T-helper 1 cell treated with Interleukin-12 subunit alpha and Interleukin-12 subunit beta and Interleukin-4 antibody, amounts not matched to agents 30 μg/mL and 1 μg/mL, for 36 hours (primary cell): Measurements from ENCODE around the gene PMVK.

Source experiments
- H3K27ac Mint-ChIP-seq: one replicate; pipeline ENCODE4 v1.8.0; 2021; ENCODE audit warnings: mild to moderate bottlenecking, mixed read lengths
- H3K27me3 Mint-ChIP-seq: one replicate; pipeline ENCODE4 v1.8.0; 2021; ENCODE audit warnings: low read depth, mixed read lengths
- H3K36me3 Mint-ChIP-seq: one replicate; pipeline ENCODE4 v1.8.0; 2021; ENCODE audit warnings: low read depth, mixed read lengths
- H3K4me1 Mint-ChIP-seq: one replicate; pipeline ENCODE4 v1.8.0; 2021; ENCODE audit warnings: low read depth, mixed read lengths
- H3K4me3 Mint-ChIP-seq: one replicate; pipeline ENCODE4 v1.8.0; 2021; ENCODE audit warnings: mild to moderate bottlenecking, moderate library complexity, mixed read lengths
- H3K9me3 Mint-ChIP-seq: one replicate; pipeline ENCODE4 v1.8.0; 2021; ENCODE audit warnings: mixed read lengths

Gene PMVK

GRCh38 chr1:154896771-154897286 lies 39.7 kb downstream of the PMVK start:
- no peak overlapping the region for H3K27ac Mint-ChIP-seq
- H3K4me3 Mint-ChIP-seq = no peak overlapping the region
- H3K4me1 Mint-ChIP-seq = no peaks in the 10 kb centered on the region
- H3K9me3 Mint-ChIP-seq = peaks cover 4% of the 10 kb centered on the region
- H3K36me3 Mint-ChIP-seq = no peaks in the 10 kb centered on the region
- no peaks in the 10 kb centered on the region for H3K27me3 Mint-ChIP-seq

GRCh38 chr1:154895798-154896197 lies 40.7 kb downstream of the PMVK start:
- no peaks in the 10 kb centered on the region for H3K27me3 Mint-ChIP-seq
- no peak overlapping the region for H3K4me3 Mint-ChIP-seq
- H3K9me3 Mint-ChIP-seq = peaks cover 4% of the 10 kb centered on the region
- H3K27ac Mint-ChIP-seq = no peak overlapping the region
- no peaks in the 10 kb centered on the region for H3K36me3 Mint-ChIP-seq
- H3K4me1 Mint-ChIP-seq = no peaks in the 10 kb centered on the region

GRCh38 chr1:154891452-154891851 lies 45.1 kb downstream of the PMVK start:
- no peak overlapping the region for H3K4me3 Mint-ChIP-seq
- peaks cover 4% of the 10 kb centered on the region for H3K9me3 Mint-ChIP-seq
- no peak overlapping the region for H3K27ac Mint-ChIP-seq
- no peaks in the 10 kb centered on the region for H3K27me3 Mint-ChIP-seq
- H3K4me1 Mint-ChIP-seq = peaks cover 9% of the 10 kb centered on the region
- no peaks in the 10 kb centered on the region for H3K36me3 Mint-ChIP-seq

GRCh38 chr1:154888757-154889156 lies 47.8 kb downstream of the PMVK start:
- H3K27ac Mint-ChIP-seq = no peak overlapping the region
- H3K4me1 Mint-ChIP-seq = peaks cover 23% of the 10 kb centered on the region
- H3K4me3 Mint-ChIP-seq = no peak overlapping the region
- H3K36me3 Mint-ChIP-seq = no peaks in the 10 kb centered on the region
- H3K27me3 Mint-ChIP-seq = no peaks in the 10 kb centered on the region
- peaks cover 4% of the 10 kb centered on the region for H3K9me3 Mint-ChIP-seq

- Mint-ChIP-seq H3K4me1 (peaks cover 23% of the 10 kb centered on the region), H3K9me3 (no peaks in the 10 kb centered on the region), H3K27ac (peak overlapping the region; percentile 50), H3K27me3 (no peaks in the 10 kb centered on the region), H3K36me3 (no peaks in the 10 kb centered on the region), H3K4me3 (peak overlapping the region; percentile 47)
These were observed 50.1 kb downstream of the PMVK start for GRCh38 chr1:154886281-154887015.

- Mint-ChIP-seq H3K4me3 (no peak overlapping the region), H3K27ac (no peak overlapping the region), H3K27me3 (no peaks in the 10 kb centered on the region), H3K9me3 (no peaks in the 10 kb centered on the region), H3K4me1 (peaks cover 23% of the 10 kb centered on the region), H3K36me3 (no peaks in the 10 kb centered on the region)
These were observed 51.4 kb downstream of the PMVK start for GRCh38 chr1:154884869-154885701.

GRCh38 chr1:154883919-154884868 lies 52.3 kb downstream of the PMVK start:
- Mint-ChIP-seq H3K4me1 (peaks cover 25% of the 10 kb centered on the region), H3K36me3 (no peaks in the 10 kb centered on the region), H3K4me3 (no peak overlapping the region), H3K9me3 (no peaks in the 10 kb centered on the region), H3K27ac (no peak overlapping the region), H3K27me3 (no peaks in the 10 kb centered on the region)

- Mint-ChIP-seq H3K4me3 (no peak overlapping the region), H3K27me3 (no peaks in the 10 kb centered on the region), H3K36me3 (no peaks in the 10 kb centered on the region), H3K4me1 (peaks cover 20% of the 10 kb centered on the region), H3K27ac (no peak overlapping the region), H3K9me3 (no peaks in the 10 kb centered on the region)
These were observed 54.5 kb downstream of the PMVK start for GRCh38 chr1:154881820-154882535.

GRCh38 chr1:154880671-154881070 lies 55.8 kb downstream of the PMVK start:
- no peak overlapping the region for H3K27ac Mint-ChIP-seq
- no peaks in the 10 kb centered on the region for H3K27me3 Mint-ChIP-seq
- H3K4me1 Mint-ChIP-seq = peaks cover 8% of the 10 kb centered on the region
- no peaks in the 10 kb centered on the region for H3K36me3 Mint-ChIP-seq
- H3K4me3 Mint-ChIP-seq = no peak overlapping the region
- H3K9me3 Mint-ChIP-seq = no peaks in the 10 kb centered on the region

- H3K9me3 Mint-ChIP-seq = no peaks in the 10 kb centered on the region
- peaks cover 7% of the 10 kb centered on the region for H3K4me1 Mint-ChIP-seq
- no peaks in the 10 kb centered on the region for H3K36me3 Mint-ChIP-seq
- H3K4me3 Mint-ChIP-seq = no peak overlapping the region
- no peak overlapping the region for H3K27ac Mint-ChIP-seq
- no peaks in the 10 kb centered on the region for H3K27me3 Mint-ChIP-seq
These were observed 57.5 kb downstream of the PMVK start for GRCh38 chr1:154879038-154879421.

- Mint-ChIP-seq H3K27ac (no peak overlapping the region), H3K4me3 (no peak overlapping the region), H3K4me1 (peaks cover 7% of the 10 kb centered on the region), H3K36me3 (no peaks in the 10 kb centered on the region), H3K9me3 (no peaks in the 10 kb centered on the region), H3K27me3 (no peaks in the 10 kb centered on the region)
These were observed 58.0 kb downstream of the PMVK start for GRCh38 chr1:154878371-154879037.

- peaks cover 7% of the 10 kb centered on the region for H3K4me1 Mint-ChIP-seq
- no peaks in the 10 kb centered on the region for H3K27me3 Mint-ChIP-seq
- H3K27ac Mint-ChIP-seq = no peak overlapping the region
- no peak overlapping the region for H3K4me3 Mint-ChIP-seq
- H3K9me3 Mint-ChIP-seq = no peaks in the 10 kb centered on the region
- H3K36me3 Mint-ChIP-seq = no peaks in the 10 kb centered on the region
These were observed 59.0 kb downstream of the PMVK start for GRCh38 chr1:154877370-154877974.

- no peak overlapping the region for H3K4me3 Mint-ChIP-seq
- H3K9me3 Mint-ChIP-seq = no peaks in the 10 kb centered on the region
- H3K27ac Mint-ChIP-seq = no peak overlapping the region
- H3K27me3 Mint-ChIP-seq = no peaks in the 10 kb centered on the region
- H3K36me3 Mint-ChIP-seq = no peaks in the 10 kb centered on the region
- peaks cover 7% of the 10 kb centered on the region for H3K4me1 Mint-ChIP-seq
These were observed 59.6 kb downstream of the PMVK start for GRCh38 chr1:154876842-154877369.
